LHCN-M2 (cell line): Measurements from ENCODE around the gene MKI67. TPM values are rescaled to one million over a fixed set of nuclear protein-coding genes. Genes with fewer than 3 reads are reported as not detected.
"Not testable (repeated sequence)": the region's sequence is repeated elsewhere in the genome, so short reads cannot be mapped to it uniquely, and the experiment has no call there.

ENCODE experiments used
- DNase-seq: peaks from one replicate; pipeline ENCODE4 v3.0.0-alpha.2; 2012; ENCODE audit warnings: low read depth
- total RNA-seq: library from RNA; depleted of rRNA; stranded (reverse); fragments of >200 nt; gene quantifications from 2 replicates; pipeline ENCODE4 v1.2.3, GENCODE V29; 2014

Gene MKI67
- total RNA-seq, 1 experiment from 2014 or later = 87.8 TPM

DNA sequence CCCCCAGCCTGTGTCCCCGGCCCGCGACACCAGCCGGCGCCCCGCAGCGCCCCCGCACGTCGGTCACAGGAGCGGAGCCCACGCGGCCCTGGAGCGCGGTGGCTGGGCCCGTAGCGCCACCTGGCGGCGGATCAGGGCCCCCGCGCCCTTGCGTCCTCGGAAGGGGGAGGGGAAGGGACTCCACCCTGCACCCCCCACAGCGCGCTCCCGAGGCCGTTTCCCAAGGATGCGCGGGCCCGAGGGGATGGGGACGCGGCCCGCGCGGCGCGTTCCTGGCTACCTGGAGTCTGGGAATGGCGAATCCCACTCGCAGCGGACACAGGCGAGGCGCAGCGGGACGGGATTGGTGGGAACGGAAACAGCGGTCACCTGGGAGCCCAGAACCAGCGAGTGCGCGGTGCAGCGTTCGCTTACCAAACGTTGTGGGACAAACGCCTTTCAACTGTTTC lies 23.8 kb upstream of the MKI67 start:
- DNase-seq = peak; percentile 51

DNA sequence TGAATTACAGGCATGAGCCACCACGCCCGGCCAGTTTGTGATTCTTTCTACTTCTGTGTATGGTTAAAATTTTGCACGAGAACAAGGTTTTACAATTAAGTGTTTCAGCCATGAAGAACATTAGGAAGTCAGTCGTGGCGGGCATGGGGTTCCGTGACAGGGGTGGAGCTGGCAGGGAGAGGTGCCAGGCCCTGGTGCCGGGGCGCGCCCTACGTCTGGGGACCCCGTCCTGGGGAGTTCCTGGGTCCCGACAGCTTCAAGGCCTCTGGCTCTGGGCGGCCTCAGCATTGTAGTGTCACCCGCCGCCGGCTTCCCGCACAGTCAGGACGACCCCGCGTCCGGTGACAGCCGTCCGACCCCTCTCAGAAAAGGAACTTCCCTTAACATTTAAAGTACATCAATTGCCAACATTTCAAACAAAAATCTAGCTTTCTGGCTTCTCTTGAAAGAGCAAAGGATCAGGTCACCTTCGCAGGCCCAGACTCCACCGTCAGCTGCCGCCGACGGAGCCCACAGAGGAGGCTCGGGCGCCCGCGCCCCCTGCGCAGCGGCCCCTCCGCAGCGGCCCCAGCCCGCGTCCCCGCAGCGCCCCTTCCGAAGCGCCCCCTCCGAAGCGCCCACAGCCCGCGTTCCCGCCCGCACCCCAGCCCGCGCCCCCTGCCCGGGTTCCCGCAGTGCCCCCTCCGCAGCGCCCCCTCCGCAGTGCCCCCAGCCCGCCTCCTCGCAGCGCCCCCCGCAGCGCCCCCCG lies 23.2 kb upstream of the MKI67 start:
- DNase-seq = no peak

DNA sequence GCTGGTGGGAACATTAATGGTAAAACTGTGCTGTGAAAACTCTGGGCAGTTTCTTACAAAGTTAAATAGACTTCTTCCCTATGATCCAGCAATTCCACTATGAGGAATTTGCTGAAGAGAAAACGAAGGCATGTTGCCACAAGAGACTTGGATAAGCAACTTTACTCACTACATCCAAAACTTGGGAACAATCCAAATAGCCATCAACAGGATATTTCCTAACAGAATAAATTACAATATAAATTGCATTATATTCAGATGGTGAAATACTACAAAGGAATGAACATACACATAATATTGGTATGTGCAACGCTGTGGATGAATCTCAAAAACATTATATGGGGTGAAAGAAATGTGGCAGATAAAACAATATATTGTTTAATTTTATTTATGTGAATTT lies 21.4 kb upstream of the MKI67 start:
- DNase-seq = peak; percentile 44

DNA sequence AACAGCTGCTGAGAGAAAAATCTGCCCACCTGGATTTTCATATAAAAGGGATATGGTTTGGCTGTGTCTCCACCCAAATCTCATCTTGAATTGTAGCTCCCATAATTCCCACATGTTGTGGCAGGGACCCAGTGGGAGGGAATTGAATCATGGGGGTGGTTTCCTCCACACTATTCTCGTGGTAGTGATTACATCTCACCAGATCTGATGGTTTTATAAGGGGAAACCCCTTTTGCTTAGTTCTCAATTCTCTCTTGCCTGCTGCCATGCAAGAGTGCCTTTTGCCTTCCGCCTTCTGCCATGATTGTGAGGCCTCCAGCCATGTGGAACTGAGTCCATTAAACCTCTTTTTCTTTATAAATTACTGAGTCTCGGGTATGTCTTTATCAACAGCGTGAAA lies 20.8 kb upstream of the MKI67 start:
- DNase-seq = no peak

DNA sequence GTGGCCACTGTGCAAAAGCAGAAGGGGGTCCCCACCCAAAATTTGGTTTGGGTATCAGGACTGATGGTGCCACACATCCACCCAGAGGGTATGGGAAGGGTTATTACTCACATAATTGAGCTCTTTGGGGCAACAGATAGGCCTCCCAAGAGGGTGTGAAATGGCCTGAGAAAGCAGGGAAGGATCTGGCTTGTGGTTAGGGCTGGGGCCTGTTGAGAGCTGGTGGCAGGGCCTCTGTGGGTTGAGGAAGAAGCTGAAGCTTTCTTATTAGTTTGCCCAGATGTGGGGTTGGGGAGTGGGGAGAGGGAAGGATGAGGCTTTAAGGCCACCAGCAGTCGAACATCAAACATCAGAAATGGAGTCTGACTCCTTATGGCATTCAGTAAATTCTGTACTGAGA lies 18.3 kb upstream of the MKI67 start:
- no peak for DNase-seq

DNA sequence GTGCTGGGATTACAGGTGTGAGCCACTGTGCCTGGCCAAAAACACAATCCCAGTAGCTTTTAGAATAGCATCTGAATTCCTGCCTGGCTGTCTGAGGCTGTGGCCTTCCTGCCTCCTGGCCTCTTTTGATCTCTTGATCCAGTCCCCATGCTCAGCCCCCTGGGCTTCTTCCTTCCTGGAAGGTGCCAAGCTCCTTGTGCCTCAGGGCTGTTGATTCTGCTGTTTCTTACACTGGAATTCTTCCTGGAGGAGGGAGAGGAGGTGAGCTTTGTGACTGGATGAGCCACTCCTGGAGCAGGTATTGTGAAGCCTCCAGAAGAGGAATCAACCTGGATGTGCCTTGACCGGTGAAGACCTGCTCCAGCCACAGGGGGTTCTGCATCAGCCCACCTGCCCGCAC lies 17.3 kb upstream of the MKI67 start:
- DNase-seq = no peak

DNA sequence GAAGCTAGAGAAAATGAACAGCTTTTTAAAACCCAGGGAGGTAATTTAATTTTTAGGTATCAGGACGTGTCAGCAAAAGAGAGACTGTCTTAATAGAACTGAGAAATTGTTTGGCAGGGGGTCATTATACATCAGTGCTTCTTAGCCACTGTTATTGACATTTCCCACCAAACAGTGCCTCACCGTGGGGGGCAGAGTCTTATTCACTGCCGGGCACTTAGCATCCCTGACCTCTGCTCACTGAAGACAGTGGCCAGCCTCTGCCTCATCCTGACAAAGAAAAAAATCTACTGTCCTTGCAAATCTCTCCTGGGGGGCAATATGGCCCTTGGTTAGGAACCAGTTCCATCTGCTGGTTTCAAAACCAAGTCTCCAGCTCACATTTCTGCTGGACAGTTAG lies 14.2 kb upstream of the MKI67 start:
- no peak for DNase-seq

DNA sequence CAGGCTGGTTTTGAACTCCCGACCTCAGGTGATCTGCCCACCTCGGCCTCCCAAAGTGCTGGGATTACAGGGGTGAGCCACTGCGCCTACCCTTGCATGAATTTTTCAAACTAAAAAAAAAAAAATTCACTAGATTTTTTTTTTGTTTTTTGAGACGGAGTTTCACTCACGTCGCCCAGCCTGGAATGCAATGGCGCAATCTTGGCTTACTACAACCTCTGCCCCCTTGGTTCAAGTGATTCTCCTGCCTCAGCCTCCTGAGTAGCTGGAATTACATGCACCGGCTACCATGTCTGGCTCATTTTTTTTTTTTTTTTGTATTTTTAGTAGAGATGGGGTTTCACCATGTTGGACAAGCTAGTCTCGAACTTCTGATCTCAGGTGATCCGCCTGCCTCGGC lies 12.2 kb upstream of the MKI67 start:
- not testable (repeated sequence) for DNase-seq

DNA sequence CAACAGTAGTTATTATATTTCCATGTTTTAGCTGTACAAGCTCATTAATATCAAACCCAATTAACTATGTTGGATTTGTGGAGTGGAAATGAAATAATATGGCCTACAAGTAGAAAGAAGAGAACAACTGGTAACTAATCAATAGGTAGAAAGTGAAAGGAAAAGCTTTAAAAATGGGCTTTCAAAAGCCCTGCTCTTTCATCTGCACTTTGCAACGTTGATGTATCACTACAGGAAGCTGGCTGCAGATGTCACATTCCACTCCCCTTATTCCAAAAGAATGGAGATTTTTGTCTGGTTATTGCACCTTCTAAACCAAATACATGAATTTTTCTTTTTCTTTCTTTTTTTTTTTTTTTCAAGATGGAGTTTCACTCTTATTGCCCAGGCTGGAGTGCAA lies 11.7 kb upstream of the MKI67 start:
- DNase-seq = no peak

DNA sequence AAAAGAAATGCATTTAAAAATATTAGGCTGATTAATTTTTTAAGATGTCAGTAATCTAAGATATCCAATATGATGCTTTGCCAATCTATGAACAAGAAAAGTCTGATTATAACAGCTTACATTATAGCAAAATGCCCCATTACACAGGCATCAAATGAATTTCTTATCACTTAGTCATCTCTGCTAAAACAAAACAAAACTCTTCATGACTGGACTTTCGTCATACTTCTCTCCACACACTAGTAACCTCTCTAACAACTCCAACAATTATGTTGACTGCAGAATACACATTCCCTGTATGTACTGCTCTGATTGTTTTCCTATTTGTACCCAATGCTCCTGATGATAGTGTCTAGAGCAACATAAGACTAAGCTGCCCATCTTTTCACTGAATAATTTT lies 3.8 kb upstream of the MKI67 start:
- peak; percentile 64 for DNase-seq

DNA sequence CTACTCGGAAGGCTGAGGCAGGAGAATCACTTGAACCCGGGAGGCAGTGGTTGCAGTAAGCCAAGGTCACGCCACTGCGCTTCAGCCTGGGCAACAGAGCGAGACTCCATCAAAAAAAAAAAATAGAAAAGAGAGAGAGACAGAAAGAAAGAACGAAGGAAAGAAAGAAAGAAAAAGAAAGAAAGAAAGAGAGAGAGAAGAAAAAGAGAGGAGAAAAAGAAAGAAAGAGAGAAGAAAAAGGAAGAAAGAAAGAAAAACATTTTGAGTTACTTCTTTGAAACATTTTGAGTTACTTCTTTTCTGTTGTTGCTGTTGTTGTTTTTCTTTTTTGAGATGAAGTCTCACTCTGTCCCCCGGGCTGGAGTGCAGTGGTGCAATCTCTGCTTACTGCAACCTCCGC lies 2.4 kb upstream of the MKI67 start:
- no peak for DNase-seq

DNA sequence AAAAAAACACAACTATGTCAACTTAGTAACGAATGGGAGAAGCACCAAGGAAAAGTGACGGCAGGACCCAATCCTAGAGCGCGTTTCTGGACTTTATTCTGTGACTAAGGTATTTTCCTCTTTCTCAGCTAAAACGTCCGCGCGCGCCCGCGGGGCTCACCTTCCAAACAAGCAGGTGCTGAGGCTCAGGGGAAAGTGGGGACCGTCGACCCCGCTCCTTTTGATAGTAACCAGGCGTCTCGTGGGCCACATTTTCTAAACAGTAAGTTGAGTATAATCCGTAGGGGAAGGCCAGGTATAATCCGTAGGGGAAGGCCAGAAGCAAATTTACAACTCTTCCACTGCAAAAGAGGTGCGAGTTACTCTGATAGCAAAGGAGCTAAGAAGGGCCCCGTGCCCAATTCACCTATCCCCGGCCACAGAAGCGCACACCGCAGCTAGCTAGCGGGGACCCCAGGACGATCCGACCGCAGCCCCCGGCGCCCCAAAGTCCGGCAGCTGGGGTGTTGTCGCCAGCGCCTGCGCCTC lies 743 bp downstream of the MKI67 start:
- no peak for DNase-seq

DNA sequence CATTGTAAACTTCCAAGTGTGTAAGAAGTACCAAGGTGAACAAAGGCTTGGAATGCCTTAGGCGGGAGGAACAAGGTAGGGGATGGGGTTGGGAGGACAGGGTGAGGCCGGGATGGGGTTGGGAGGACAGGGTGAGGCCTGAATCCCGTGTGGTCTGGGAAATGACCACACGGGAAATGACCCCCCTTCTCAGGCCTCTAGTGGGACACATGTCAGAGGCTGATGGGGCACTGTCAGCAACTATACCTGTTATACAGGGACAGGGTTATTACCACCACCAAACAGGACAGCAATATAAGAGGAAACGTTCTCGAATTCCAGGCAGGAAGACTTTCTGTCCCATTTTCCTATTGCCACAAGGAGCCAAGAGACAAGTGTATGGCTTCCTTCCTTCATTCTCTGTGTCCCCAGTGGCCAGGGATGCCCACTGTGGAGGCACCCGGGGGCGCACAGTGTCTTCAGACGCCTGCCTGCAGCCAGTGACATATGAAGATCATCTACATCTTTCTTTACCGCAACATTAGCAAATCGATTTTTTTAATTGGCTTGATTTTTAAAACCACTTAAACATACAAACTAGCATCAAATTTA lies 1.3 kb downstream of the MKI67 start:
- DNase-seq = no peak

DNA sequence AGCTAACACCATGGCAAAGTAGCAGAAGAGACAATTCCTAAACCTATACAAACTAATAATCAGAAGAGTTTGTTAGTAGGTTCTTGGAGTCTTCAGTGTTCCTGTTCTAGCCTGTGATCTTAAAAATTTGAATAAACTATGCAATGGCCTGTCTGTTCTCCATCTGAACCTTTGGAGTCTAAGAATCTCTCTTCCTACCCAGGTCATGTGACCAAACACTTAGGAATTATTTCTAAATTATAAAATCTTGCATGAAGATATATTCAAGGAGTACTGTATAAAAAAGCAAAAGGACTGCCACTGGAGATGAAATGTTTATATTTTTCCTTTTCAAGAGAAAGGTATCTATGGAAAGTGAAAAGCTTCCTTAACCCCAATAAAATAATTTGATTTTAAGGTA lies 2.4 kb downstream of the MKI67 start:
- DNase-seq = no peak

DNA sequence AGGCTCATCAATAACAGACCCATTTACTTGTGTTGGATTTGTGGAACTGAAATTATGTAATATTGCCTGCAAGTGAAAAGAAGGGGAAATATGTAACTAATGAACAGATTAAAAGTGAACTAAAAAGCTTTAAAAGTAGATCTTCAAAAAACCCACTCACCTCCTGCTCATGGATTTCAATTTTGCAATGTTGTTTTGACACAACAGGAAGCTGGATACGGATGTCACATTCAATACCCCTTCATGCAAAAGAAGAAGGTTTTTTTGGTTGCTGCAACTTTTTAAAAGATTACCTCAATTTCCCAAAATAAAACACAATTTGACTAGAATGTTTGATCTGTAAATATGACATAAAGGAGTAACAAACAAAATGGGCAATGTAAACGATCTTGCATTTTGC lies 3.3 kb downstream of the MKI67 start:
- DNase-seq = no peak

DNA sequence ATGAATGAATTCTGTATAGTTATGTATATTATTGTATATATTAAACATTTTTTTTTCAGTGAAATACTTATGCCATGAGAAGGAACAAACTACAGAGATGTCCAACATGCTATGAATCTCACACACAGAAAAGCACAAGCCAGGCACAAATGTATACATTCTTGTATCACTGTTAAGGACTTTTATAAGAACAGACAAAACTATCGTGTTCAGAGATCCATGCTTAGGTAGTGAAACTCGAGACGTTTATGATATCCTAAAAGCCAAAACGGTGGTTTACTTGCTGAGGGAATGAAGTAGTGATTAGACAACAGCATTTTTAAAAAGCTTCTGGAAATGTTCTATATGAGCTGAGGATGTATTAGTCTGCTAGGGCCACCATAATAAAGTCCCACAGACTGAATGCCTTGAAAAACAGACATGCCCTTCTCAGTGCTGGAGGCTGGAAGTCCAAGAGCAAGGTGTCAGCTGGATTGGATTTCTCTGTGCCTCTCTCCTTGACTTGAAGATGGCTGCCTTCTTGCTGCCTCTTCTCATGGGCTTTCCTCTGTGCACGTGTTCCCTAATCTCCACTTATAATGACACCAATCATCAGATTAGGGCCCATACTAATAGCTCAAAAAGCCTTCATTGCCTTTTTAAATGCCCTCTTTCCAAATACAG lies 4.3 kb downstream of the MKI67 start:
- no peak for DNase-seq

DNA sequence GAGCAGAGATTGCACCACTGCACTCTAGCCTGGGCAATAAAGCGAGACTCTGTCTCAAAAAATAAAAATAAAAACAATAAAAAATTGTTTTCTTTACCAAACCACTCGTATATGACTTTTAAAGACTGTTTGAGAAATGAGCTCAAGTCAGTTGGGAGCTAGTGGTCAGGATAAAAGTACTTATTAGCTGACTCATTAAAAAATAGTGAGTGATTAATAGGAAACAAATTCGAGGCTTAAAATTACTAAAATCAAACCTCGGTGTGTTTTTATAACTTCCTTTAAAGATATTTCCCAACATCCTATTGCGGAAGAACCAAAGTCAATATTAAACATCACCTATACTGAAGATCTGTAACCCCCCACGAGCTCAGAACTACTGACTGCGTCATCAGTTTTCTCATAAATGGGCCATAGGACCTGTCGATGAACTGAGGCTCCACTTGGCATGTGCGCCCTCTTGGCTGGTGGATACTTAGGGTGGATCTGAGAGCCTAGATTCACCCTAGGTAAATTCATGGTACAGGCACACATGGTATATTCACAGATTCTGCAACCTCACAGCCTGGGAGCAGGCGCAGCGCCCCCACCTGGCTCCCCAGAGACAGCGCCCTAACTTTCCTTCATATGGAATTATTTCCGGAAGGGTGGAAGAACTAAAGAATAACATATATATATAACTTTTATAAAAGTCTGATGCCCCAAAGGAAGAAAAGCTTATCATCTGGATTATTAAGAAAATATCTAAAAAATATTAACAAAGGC lies 9.2 kb downstream of the MKI67 start:
- DNase-seq = no peak

DNA sequence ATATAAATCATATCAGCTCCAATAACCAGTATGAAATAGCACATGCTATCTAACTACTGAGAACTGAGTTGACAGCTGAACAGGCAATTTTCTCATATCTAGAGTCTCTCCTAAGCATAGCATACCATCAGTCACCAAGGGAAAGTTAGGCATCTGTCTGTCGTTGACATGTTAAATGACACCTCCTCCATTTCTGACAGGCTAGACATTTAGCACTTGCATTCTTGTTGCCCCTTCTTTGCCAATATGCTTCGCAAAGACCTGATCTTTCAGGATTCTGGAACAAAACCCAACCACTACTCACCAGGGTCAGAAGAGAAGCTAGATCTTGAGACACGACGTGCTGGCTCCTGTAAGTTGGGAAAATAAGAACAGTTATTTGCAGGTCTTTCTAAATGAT lies 10.0 kb downstream of the MKI67 start:
- DNase-seq = no peak

DNA sequence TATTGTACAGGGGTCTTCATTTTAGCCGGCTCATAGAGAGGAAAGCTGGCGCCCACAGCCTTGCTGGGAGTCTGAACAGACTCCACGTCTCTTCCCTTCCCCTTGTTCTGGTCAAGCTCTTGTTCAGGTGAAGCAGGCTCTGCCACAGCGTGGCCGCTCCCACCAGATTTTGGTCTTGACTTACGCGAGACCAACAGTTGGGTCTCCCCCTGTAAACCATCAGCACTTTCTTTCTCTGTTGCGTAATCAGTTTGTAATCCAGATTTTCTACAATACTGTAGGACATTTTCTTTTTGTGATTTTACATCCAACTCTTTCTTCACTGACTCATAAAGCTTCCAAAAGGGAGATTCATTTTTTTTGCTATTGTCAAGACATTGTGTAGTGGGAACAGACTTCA lies 10.9 kb downstream of the MKI67 start:
- DNase-seq = no peak

DNA sequence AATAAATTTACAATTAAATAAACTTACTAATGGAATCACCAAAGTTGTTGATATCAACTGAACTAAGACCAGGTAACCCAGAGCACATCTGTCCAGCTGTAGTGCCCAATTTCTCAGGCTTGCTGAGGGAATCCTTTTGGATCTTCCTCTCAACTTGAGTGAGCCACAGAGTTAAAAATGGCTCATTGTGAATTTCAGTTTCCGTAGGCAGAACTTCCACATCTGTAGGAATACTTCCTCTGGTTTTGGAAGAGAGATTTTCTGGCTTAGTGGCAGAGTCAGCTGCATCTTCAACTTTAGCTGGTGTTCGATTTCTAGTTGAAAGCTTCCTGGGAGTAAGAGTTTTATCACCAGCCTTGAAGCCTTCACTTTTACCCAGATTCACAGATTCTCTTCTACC lies 11.3 kb downstream of the MKI67 start:
- no peak for DNase-seq

DNA sequence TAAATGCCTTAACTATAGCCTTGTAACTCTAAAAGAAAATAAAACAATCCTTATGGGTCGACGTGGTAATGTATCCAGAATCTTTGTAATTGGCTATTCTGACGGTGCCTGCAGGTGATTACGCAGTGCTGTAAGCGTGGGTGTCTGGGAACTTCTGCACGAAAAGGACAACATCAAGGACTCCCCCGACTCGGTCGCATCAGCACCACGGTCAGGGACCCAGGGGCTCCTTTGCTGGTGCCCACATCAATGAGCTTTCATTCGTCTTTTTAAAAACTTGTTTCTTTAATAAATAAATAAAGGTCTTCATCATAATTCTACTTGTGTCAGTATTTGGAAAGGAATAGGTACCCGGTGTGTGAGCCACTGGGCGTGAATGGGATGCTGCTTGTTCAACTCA lies 13.2 kb downstream of the MKI67 start:
- DNase-seq = no peak

DNA sequence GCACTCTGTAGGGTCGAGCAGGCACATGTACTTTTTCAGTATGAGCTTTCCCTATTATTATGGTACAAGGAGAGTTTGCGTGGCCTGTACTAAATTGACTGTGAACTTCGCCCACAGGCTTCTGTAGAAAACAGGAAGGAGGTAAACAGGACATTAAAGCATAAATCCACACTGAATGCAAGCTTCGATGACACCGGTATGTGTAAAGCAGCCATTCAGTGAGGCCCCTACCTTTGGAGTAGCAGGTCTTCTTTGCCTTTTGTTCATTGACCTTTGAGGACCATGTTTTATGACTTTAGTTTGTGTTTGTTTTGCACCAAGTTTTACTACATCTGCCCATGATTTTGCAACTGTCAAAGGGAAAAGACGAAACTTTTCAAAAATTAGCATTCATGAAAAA lies 14.5 kb downstream of the MKI67 start:
- DNase-seq = no peak
